ENCODE measurements around the gene HEATR9. TPM values are rescaled to one million over a fixed set of nuclear protein-coding genes. Genes with fewer than 3 reads are reported as not detected.

The HEATR9 gene
- total RNA-seq, 1 experiment from 2014 or later: not detected

- H3K9me3 Mint-ChIP-seq (ENCODE audit: unreplicated experiment): no peaks in the 10 kb centered on the region
- CTCF ChIA-PET: interaction anchor here (0.6 to 2.4 kb wide), 13 partner anchors 9 to 230 kb away, joined by 3 to 83 read pairs (median 4); partner anchors contain the start of genes PEX12 and RASL10B
- TSS peak; percentile 91 for BruUV-seq (replicated peaks)
- peak overlapping the region; percentile 99 for H3K27ac Mint-ChIP-seq (ENCODE audit: unreplicated experiment)
- H3K36me3 Mint-ChIP-seq (ENCODE audit: insufficient read depth, unreplicated experiment): peaks cover 38% of the 10 kb centered on the region
- POLR2A ChIA-PET: interaction anchor here (0.5 to 2.5 kb wide), 12 partner anchors 8 to 793 kb away, joined by 3 to 44 read pairs (median 4); partner anchors contain the start of genes MMP28 and MRM1
- peak overlapping the region; percentile 53 for H3K4me3 ChIP-seq (ENCODE audit: low read depth, low read length)
- intact Hi-C loops (cut with micrococcal nuclease; ENCODE audit: unreplicated experiment): loop anchor here (2.0 kb wide), 1 partner anchor 222 kb away; the partner anchor contains the start of gene AP2B1
- H3K27me3 ChIP-seq (replicated peaks; ENCODE audit: control insufficient read depth, insufficient read depth, low read length): no peaks in the 10 kb centered on the region
- peaks cover 18% of the 10 kb centered on the region for H3K4me1 Mint-ChIP-seq (ENCODE audit: low read depth, unreplicated experiment)
- no peak for TF ChIP-seq CTCF (IDR thresholded peaks at IDR 0.05; ENCODE audit: insufficient read depth in 1 of 2, low read depth in 1 of 2, low read length in 1 of 2, severe bottlenecking in 1 of 2, unreplicated experiment in 1 of 2)
- DNase-seq: no peak
- no peaks in the 10 kb centered on the region for H3K27me3 Mint-ChIP-seq (ENCODE audit: insufficient read depth, unreplicated experiment)
- peaks cover 12% of the 10 kb centered on the region; the same call in 1 of the 2 replicates for H3K4me1 ChIP-seq
- H3K4me3 Mint-ChIP-seq (ENCODE audit: unreplicated experiment): peak overlapping the region; percentile 92
- no peaks in the 10 kb centered on the region for H3K9me3 ChIP-seq
- H3K36me3 ChIP-seq (ENCODE audit: control insufficient read depth, insufficient read depth, low read length): no peaks in the 10 kb centered on the region
These were observed 60.3 kb downstream of the HEATR9 start for GRCh38 chr17:35808240-35808961.

GRCh38 chr17:35807371-35808144 is 61.1 kb downstream of the HEATR9 start:
- no peaks in the 10 kb centered on the region for H3K27me3 Mint-ChIP-seq (ENCODE audit: insufficient read depth, unreplicated experiment)
- intact Hi-C loops (cut with micrococcal nuclease; ENCODE audit: unreplicated experiment): loop anchor here (2.0 kb wide), 1 partner anchor 221 kb away; the partner anchor contains the start of gene AP2B1
- H3K4me3 Mint-ChIP-seq (ENCODE audit: unreplicated experiment): peak overlapping the region; percentile 92
- H3K27ac Mint-ChIP-seq (ENCODE audit: unreplicated experiment): peak overlapping the region; percentile 99
- BruUV-seq (replicated peaks): no TSS peak
- no peak for TF ChIP-seq CTCF (IDR thresholded peaks at IDR 0.05; ENCODE audit: insufficient read depth in 1 of 2, low read depth in 1 of 2, low read length in 1 of 2, severe bottlenecking in 1 of 2, unreplicated experiment in 1 of 2)
- no peak for DNase-seq
- Histone ChIP-seq H3K36me3 (ENCODE audit: control insufficient read depth, insufficient read depth, low read length) (no peaks in the 10 kb centered on the region), H3K9me3 (no peaks in the 10 kb centered on the region), H3K27me3 (replicated peaks; ENCODE audit: control insufficient read depth, insufficient read depth, low read length) (no peaks in the 10 kb centered on the region), H3K4me3 (ENCODE audit: low read depth, low read length) (no peak overlapping the region), H3K4me1 (peaks cover 12% of the 10 kb centered on the region; the same call in 1 of the 2 replicates)
- CTCF ChIA-PET: interaction anchor here (1.1 to 2.4 kb wide), 5 partner anchors 11 to 60 kb away, joined by 3 to 83 read pairs (median 5); no protein-coding TSS in a partner anchor
- peaks cover 21% of the 10 kb centered on the region for H3K4me1 Mint-ChIP-seq (ENCODE audit: low read depth, unreplicated experiment)
- POLR2A ChIA-PET: no interaction called here
- H3K9me3 Mint-ChIP-seq (ENCODE audit: unreplicated experiment): no peaks in the 10 kb centered on the region
- peaks cover 30% of the 10 kb centered on the region for H3K36me3 Mint-ChIP-seq (ENCODE audit: insufficient read depth, unreplicated experiment)

Other genes with a start within 250 kb of the HEATR9 start
- 11.4 and 13.3 TPM in 2 replicates for gene RASL10B, start 137.3 kb downstream of the HEATR9 start, total RNA-seq (2022)
- gene GAS2L2, start 115.7 kb downstream of the HEATR9 start, total RNA-seq (2022): not detected in 2 replicates
- gene C17orf50, start 108.0 kb downstream of the HEATR9 start, total RNA-seq (2022): not detected in 2 replicates
- gene MMP28, start 73.2 kb downstream of the HEATR9 start, total RNA-seq (2022): not detected in 2 replicates
- 335 and 350 TPM in 2 replicates for gene TAF15, start 59.4 kb downstream of the HEATR9 start, total RNA-seq (2022)
- not detected in 2 replicates for gene CCL5, start 11.5 kb upstream of the HEATR9 start, total RNA-seq (2022)
- gene RDM1, start 61.9 kb upstream of the HEATR9 start, total RNA-seq (2022): 9.9 and 12.9 TPM in 2 replicates
- not detected in 2 replicates for gene LYZL6, start 74.8 kb upstream of the HEATR9 start, total RNA-seq (2022)
- not detected in 2 replicates for gene CCL16, start 112.6 kb upstream of the HEATR9 start, total RNA-seq (2022)
- not detected in 2 replicates for gene CCL14, start 117.8 kb upstream of the HEATR9 start, total RNA-seq (2022)
- gene CCL15, start 132.7 kb upstream of the HEATR9 start, total RNA-seq (2022): 0.30 and 0.52 TPM in 2 replicates
- not detected in 2 replicates for gene CCL23, start 149.1 kb upstream of the HEATR9 start, total RNA-seq (2022)
- gene CCL18, start 195.4 kb upstream of the HEATR9 start, total RNA-seq (2022): not detected in 2 replicates
- gene CCL3, start 221.3 kb upstream of the HEATR9 start, total RNA-seq (2022): not detected in 2 replicates
- not detected in 2 replicates for gene CCL4, start 234.9 kb upstream of the HEATR9 start, total RNA-seq (2022)

Data from Caco-2 (cell line).